SK-N-SH (cell line): ENCODE data around the gene GRPEL2.

Experiments
- CHD2 ChIP-seq: fragments of 150-350 bp; IDR thresholded peaks from 2 replicates; pipeline ENCODE4 v1.6.1; 2018; ENCODE audit warnings: low read length; ENCODE audit not compliant: partially characterized antibody
- CTCF ChIP-seq: fragments of 200-600 bp; sonication (generic); IDR thresholded peaks from 2 replicates; pipeline ENCODE4 v1.6.1; 2017; ENCODE audit warnings: antibody characterized with exemption, mild to moderate bottlenecking, moderate library complexity
- POLR2AphosphoS5 ChIP-seq: IDR thresholded peaks from 2 replicates; pipeline ENCODE4 v1.6.1; 2012; ENCODE audit warnings: low read depth, low read length
- RCOR1 ChIP-seq: fragments of 150-350 bp; IDR thresholded peaks from 2 replicates; pipeline ENCODE4 v1.6.1; 2017; ENCODE audit warnings: antibody characterized with exemption, low read length
- TCF12 ChIP-seq: IDR thresholded peaks from 2 replicates; pipeline ENCODE4 v1.4.0; 2012

- TF ChIP-seq CHD2 (no peak), TCF12 (no peak), POLR2AphosphoS5 (no peak), RCOR1 (no peak), CTCF (no peak)
Observed at GRCh38 chr5:149356391-149356790, 11.1 kb downstream of the GRPEL2 start.
